ENCODE results near the gene CAMSAP3. TPM values are rescaled to one million over a fixed set of nuclear protein-coding genes. Genes with fewer than 3 reads are reported as not detected.

The CAMSAP3 gene
- total RNA-seq, 4 donors from 2014 or later = 75.3 to 174 (median 110) TPM

DNA sequence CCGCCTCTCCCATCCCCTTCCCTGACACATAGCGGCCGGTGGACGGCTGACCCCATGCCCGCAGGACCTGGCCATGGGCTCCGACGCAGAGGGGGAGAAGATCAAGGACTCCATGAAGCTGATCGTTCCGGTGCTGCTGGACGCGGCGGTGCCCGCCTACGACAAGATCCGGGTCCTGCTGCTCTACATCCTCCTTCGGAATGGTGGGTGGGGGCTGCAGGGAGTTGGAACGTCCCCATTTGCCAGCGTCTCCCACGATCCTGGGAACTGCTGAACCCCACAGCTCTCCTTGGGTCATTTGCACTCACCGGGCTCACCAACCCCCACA is 48.9 kb downstream of the CAMSAP3 start:
- no peak for TF ChIP-seq POLR2A (IDR thresholded peaks at IDR 0.05)
- no peak for TF ChIP-seq CTCF (IDR thresholded peaks at IDR 0.05)
- no peak overlapping the region for H3K4me3 ChIP-seq (ENCODE audit: low read depth, poor library complexity, severe bottlenecking)
- no peak for DNase-seq (ENCODE audit: low spot score in 2 of 2)
- intact Hi-C loops (cut with DNase I; ENCODE audit: low total_unique reads) = no loop called here
- 95% methylated on average over 20 of the region's 20 CpGs for WGBS, 2 donors

DNA sequence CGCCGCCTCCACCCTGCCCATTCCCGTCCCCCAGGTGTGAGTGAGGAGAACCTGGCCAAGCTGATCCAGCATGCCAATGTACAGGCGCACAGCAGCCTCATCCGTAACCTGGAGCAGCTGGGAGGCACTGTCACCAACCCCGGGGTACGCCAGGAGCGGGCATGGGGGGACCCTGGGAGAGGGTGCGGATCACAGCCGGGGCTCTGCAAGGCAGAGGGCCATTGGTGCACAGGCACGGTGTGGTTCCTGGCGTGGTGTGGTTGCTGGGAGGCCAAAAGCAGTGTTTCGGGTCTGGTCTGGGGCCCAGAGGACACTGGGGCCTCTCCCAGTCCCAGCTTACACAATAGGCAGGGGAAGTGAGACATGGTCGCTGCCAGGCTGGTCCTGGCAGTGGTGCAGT is 49.5 kb downstream of the CAMSAP3 start:
- WGBS, 2 donors = 75 to 89% methylated on average over 12 to 13 of the region's 14 CpGs
- H3K4me3 ChIP-seq (ENCODE audit: low read depth, poor library complexity, severe bottlenecking) = no peak overlapping the region
- no peak for DNase-seq (ENCODE audit: low spot score in 2 of 2)
- TF ChIP-seq POLR2A (IDR thresholded peaks at IDR 0.05) (no peak), CTCF (IDR thresholded peaks at IDR 0.05) (no peak)
- intact Hi-C loops (cut with DNase I; ENCODE audit: low total_unique reads) = no loop called here

- intact Hi-C loops (cut with DNase I; ENCODE audit: low total_unique reads) = no loop called here
- no peak for TF ChIP-seq POLR2A (IDR thresholded peaks at IDR 0.05)
- TF ChIP-seq CTCF (IDR thresholded peaks at IDR 0.05) = no peak
- no peak for DNase-seq (ENCODE audit: low spot score in 2 of 2)
- 73 to 80% methylated on average over 20 of the region's 20 CpGs for WGBS, 2 donors
- no peak overlapping the region for H3K4me3 ChIP-seq (ENCODE audit: low read depth, poor library complexity, severe bottlenecking)
Measured at GRCh38 chr19:7645656-7646425, 50.2 kb downstream of the CAMSAP3 start.

DNA sequence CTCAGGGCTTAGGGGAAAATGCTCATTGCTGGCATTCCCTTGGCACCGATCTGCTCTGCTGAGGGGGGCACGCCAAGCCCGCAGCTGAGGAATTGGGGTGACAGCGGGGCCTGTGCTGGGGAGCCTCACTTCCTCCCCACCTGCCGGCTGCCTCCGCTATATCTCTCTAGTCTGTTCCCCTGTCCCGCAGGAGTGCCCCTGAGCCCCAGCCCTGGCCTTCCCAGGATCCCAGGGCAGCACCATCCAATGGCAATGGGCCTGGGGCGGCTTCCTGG is 50.7 kb downstream of the CAMSAP3 start:
- TF ChIP-seq POLR2A (IDR thresholded peaks at IDR 0.05) = no peak
- TF ChIP-seq CTCF (IDR thresholded peaks at IDR 0.05) = no peak
- no peak for DNase-seq (ENCODE audit: low spot score in 2 of 2)
- 79 to 81% methylated on average over 8 of the region's 8 CpGs for WGBS, 2 donors
- intact Hi-C loops (cut with DNase I; ENCODE audit: low total_unique reads) = no loop called here
- no peak overlapping the region for H3K4me3 ChIP-seq (ENCODE audit: low read depth, poor library complexity, severe bottlenecking)

GRCh38 chr19:7647156-7647555 is 51.5 kb downstream of the CAMSAP3 start:
- intact Hi-C loops (cut with DNase I; ENCODE audit: low total_unique reads) = no loop called here
- 82 to 93% methylated on average over 13 to 17 of the region's 26 CpGs for WGBS, 2 donors
- H3K4me3 ChIP-seq (ENCODE audit: low read depth, poor library complexity, severe bottlenecking) = no peak overlapping the region
- TF ChIP-seq POLR2A (IDR thresholded peaks at IDR 0.05) = no peak
- no peak for TF ChIP-seq CTCF (IDR thresholded peaks at IDR 0.05)
- no peak for DNase-seq (ENCODE audit: low spot score in 2 of 2)
